GM20000 (cell line): Measurements from ENCODE around the gene MED13.

Experiments
- DNase-seq: peaks from one replicate; pipeline ENCODE4 v3.0.0; 2012; ENCODE audit warnings: low spot score
- TF ChIP-seq, protein P1 (sequence below): IDR thresholded peaks from 2 replicates; pipeline ENCODE4 v1.5.1; 2012; ENCODE audit warnings: mild to moderate bottlenecking, control low read depth; ENCODE audit errors: extremely low read depth, missing control alignments

MED13 gene

DNA sequence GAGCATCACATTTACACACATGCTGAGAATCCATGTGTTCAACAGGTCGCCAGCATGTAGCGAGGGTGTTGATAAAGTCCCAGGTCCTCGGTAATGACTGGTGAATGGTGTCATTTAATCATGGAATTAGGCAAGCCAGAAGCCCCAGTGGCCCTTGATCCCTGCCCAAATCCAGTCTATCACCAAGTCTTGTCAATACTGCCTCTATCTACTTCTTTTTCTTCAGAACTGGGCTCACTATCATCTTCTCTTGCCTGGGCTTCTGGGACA is 31.3 kb upstream of the MED13 start:
- TF ChIP-seq, protein P1, sequence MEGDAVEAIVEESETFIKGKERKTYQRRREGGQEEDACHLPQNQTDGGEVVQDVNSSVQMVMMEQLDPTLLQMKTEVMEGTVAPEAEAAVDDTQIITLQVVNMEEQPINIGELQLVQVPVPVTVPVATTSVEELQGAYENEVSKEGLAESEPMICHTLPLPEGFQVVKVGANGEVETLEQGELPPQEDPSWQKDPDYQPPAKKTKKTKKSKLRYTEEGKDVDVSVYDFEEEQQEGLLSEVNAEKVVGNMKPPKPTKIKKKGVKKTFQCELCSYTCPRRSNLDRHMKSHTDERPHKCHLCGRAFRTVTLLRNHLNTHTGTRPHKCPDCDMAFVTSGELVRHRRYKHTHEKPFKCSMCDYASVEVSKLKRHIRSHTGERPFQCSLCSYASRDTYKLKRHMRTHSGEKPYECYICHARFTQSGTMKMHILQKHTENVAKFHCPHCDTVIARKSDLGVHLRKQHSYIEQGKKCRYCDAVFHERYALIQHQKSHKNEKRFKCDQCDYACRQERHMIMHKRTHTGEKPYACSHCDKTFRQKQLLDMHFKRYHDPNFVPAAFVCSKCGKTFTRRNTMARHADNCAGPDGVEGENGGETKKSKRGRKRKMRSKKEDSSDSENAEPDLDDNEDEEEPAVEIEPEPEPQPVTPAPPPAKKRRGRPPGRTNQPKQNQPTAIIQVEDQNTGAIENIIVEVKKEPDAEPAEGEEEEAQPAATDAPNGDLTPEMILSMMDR, result no peak
- no peak for DNase-seq

DNA sequence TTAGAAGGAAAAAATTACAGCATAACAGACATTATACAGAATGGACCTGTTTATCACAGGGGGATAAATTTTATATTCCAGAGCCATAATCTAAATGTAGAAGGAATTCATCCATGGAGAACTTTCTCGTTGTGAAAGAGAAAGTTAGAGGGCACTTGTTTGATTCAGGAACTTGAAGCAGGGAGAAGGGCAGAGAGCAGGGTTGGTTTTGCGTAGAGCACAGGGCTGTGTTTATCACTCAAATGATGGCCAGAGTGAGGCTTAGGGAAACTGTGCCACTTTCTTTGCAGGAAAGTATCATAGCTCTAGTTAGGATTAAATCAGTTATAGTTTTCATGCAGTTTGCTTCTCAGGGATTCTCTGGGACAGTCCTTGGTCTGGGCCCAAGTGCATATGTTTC is 29.1 kb upstream of the MED13 start:
- TF ChIP-seq, protein P1, result no peak
- DNase-seq, result no peak

DNA sequence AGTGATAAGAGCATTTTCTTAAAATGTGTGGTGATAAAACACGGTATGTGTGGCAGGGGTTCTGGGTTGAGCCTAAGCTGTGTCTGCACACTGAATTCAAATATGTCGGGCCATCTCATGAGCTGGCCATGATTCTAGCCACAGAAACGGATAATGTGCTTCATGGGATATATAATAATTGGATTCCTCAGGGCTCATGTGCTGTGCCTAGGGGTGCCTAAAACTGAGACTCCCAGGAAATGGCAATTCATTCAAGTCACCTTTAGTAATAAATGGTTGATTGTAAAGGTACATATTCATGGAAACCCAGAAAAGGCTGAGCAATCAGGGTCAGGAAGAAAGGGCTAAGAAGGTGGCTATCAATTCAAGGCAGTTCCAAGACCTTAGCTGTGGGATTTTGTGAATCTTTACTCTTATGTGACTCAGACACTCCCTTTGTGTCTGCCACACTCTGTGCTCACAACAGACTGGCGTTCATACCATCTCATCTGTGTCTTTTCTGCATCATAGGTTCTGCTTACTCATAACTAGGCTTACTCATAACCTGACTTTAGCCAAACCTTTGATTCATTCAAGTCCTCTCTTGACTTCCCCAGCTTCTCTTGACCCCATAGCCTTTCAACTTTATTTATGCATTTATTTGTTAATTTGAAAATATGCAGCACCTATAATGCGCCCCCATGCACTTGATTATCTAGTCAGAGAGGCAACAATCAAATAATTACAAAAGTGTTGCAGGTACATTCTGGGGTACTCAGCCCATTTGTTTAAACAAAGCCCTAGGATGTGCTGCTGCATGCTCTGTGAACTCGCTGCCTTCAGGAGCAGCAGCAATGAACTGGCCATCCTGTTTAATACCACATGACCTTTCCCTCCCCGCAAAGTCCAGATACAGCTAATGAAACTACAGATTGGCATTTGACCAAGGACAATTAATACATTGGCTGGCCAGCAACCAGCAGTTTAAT is 28.4 kb upstream of the MED13 start:
- TF ChIP-seq, protein P1, result no peak
- peak; percentile 72 for DNase-seq

DNA sequence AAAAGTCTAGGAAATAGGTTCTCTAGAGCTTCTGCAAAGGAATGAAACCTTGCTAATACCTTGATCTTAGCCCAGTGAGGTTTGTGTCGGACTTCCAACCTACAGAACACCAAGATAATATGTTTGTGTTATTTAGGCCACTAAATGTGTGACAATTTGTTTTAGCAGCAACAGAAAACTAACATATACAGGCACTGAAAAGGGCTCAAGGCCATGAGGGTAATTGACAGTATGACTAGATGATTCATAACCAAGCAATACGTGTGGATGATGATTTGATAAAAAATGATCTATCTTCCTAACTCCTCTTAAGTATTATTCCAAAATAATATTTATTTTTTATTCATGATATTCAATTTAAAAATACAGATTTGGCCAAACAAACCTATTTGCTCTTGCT is 27.7 kb upstream of the MED13 start:
- TF ChIP-seq, protein P1, result no peak
- no peak for DNase-seq

DNA sequence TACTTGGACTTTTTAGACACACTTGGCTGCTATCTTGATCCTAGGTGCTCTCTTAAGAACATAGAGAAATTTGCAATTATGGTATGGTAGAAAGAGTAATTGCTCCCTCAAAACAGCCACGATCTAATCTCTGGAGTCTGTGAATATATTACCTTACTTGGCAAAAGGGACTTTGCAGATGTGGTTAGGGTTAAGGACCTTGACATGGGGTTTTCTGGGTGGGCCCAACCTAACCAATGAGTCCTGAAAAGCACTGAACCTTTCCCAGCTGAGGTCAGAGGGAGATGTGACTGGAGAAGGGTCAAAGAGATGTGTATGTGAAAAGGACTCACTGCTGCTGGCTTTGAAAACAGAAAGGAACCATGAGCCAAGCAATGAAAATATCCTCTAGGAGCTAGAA is 26.7 kb upstream of the MED13 start:
- TF ChIP-seq, protein P1, result no peak
- DNase-seq, result no peak

DNA sequence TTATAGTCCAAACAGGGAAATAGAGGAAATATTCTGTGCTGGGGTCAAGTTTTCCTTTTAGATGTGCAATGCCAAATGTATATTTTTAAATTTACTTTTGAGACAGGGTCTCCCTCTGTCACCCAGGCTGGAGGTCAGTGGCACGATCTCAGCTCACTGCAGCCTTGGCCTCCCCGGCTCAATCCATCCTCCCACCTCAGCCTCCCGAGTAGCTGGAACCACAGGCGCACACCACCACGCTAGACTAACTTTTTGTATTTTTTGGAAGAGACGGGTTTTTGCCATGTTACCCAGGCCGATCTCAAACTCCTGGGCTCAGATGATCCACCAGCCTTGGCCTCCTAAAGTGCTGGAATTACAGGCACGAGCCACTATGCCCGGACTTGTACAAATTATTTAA is 25.8 kb upstream of the MED13 start:
- no peak for DNase-seq

More for the DNA sequence above, 25.8 kb upstream of the MED13 start:
- TF ChIP-seq, protein P1, result no peak
